Effector memory CD8-positive, alpha-beta T cell (primary cell): ENCODE results near the gene SLC30A2.
A peak's percentile ranks its signal among the peaks of the same experiment; 100 is the strongest.
"Not testable (repeated sequence)": the region's sequence is repeated elsewhere in the genome, so short reads cannot be mapped to it uniquely, and the experiment has no call there.

Experiments used
- ATAC-seq: fragments of 150-1000 bp; cut with Tn5 transposase; replicated peaks from 2 replicates; pipeline ENCODE4 v1.10.0; 2021; ENCODE audit warnings: mild to moderate bottlenecking, moderate library complexity
- DNase-seq, 3 experiments: peaks; one replicate each; pipeline ENCODE4 v3.0.0; 2021
- H3K27ac Mint-ChIP-seq, 2 donors: one replicate each; pipeline ENCODE4 v1.8.0; 2022; ENCODE audit warnings: mild to moderate bottlenecking in 2 of 2, mixed read lengths in 2 of 2, moderate library complexity in 2 of 2
- H3K27me3 Mint-ChIP-seq, 2 donors: one replicate each; pipeline ENCODE4 v1.8.0; 2022; ENCODE audit warnings: mixed read lengths in 2 of 2
- H3K36me3 Mint-ChIP-seq: one replicate; pipeline ENCODE4 v1.8.0; 2022; ENCODE audit warnings: mild to moderate bottlenecking, moderate library complexity, mixed read lengths; ENCODE audit not compliant: insufficient read depth
- H3K4me1 Mint-ChIP-seq, 2 donors: one replicate each; pipeline ENCODE4 v1.8.0; 2022; ENCODE audit warnings: low read depth in 2 of 2, mixed read lengths in 2 of 2
- H3K4me3 Mint-ChIP-seq, 2 donors: one replicate each; pipeline ENCODE4 v1.8.0; 2022; ENCODE audit warnings: mild to moderate bottlenecking in 2 of 2, mixed read lengths in 2 of 2, moderate library complexity in 2 of 2
- H3K9me3 Mint-ChIP-seq, 2 donors: one replicate each; pipeline ENCODE4 v1.8.0; 2022; ENCODE audit warnings: mixed read lengths in 2 of 2
- total RNA-seq, 9 experiments: gene quantifications; one replicate each; lab custom pipeline; 2026; lab: John Stamatoyannopoulos, UW

Gene SLC30A2
- total RNA-seq, result 0 reads per million in 9 experiments

- Mint-ChIP-seq H3K27ac (no peak within 1 kb of the TSS), H3K4me1 (peaks cover 2 to 3% of the 10 kb centered on the region in 2 donors), H3K4me3 (peak within 1 kb of the TSS; percentile 6 to 19), H3K27me3 (peaks cover 44 to 95% of the 10 kb centered on the region in 2 donors), H3K36me3 (no peaks in the 10 kb centered on the region), H3K9me3 (no peaks in the 10 kb centered on the region)
- ATAC-seq (no peak), DNase-seq (no peak)
Observed at GRCh38 chr1:26045722-26046245, at the start of gene SLC30A2. TSS of gene SLC30A2 (minus strand) at chr1:26046118. CDS start at chr1:26045896, 222 bp downstream.

GRCh38 chr1:26094677-26095383 is 48.9 kb upstream of the SLC30A2 start:
- peaks cover 26 to 49% of the 10 kb centered on the region in 2 donors for H3K27me3 Mint-ChIP-seq
- H3K36me3 Mint-ChIP-seq, result no peaks in the 10 kb centered on the region
- no peak overlapping the region for H3K27ac Mint-ChIP-seq
- no peak overlapping the region for H3K4me3 Mint-ChIP-seq
- peaks cover 0 to 2% of the 10 kb centered on the region in 2 donors for H3K4me1 Mint-ChIP-seq
- ATAC-seq (no peak), DNase-seq (no peak)
- no peaks in the 10 kb centered on the region for H3K9me3 Mint-ChIP-seq

GRCh38 chr1:26094076-26094669 is 48.3 kb upstream of the SLC30A2 start:
- H3K4me1 Mint-ChIP-seq, result peaks cover 0 to 2% of the 10 kb centered on the region in 2 donors
- H3K27me3 Mint-ChIP-seq, result peaks cover 26 to 49% of the 10 kb centered on the region in 2 donors
- H3K4me3 Mint-ChIP-seq, result no peak overlapping the region
- H3K36me3 Mint-ChIP-seq, result no peaks in the 10 kb centered on the region
- ATAC-seq, result no peak
- H3K27ac Mint-ChIP-seq, result no peak overlapping the region
- no peak for DNase-seq
- no peaks in the 10 kb centered on the region for H3K9me3 Mint-ChIP-seq

GRCh38 chr1:26093569-26093968 is 47.7 kb upstream of the SLC30A2 start:
- not testable (repeated sequence) for H3K4me3 Mint-ChIP-seq, ATAC-seq, H3K9me3 Mint-ChIP-seq, H3K36me3 Mint-ChIP-seq, DNase-seq, H3K27ac Mint-ChIP-seq, H3K4me1 Mint-ChIP-seq
- H3K27me3 Mint-ChIP-seq, result peaks cover 26 to 49% of the 10 kb centered on the region in 2 donors

GRCh38 chr1:26092422-26092821 is 46.5 kb upstream of the SLC30A2 start:
- no peak for DNase-seq
- no peak overlapping the region for H3K4me3 Mint-ChIP-seq
- no peaks in the 10 kb centered on the region for H3K9me3 Mint-ChIP-seq
- H3K4me1 Mint-ChIP-seq, result peaks cover 0 to 2% of the 10 kb centered on the region in 2 donors
- H3K36me3 Mint-ChIP-seq, result no peaks in the 10 kb centered on the region
- no peak for ATAC-seq
- peaks cover 26 to 49% of the 10 kb centered on the region in 2 donors for H3K27me3 Mint-ChIP-seq
- no peak overlapping the region for H3K27ac Mint-ChIP-seq

GRCh38 chr1:26090893-26091292 is 45.0 kb upstream of the SLC30A2 start:
- Mint-ChIP-seq H3K4me3 (no peak overlapping the region), H3K4me1 (peaks cover 0 to 2% of the 10 kb centered on the region in 2 donors), H3K36me3 (no peaks in the 10 kb centered on the region), H3K27me3 (peaks cover 34 to 59% of the 10 kb centered on the region in 2 donors), H3K9me3 (no peaks in the 10 kb centered on the region), H3K27ac (no peak overlapping the region)
- DNase-seq (no peak), ATAC-seq (no peak)

GRCh38 chr1:26089125-26089524 is 43.2 kb upstream of the SLC30A2 start:
- Mint-ChIP-seq H3K36me3 (no peaks in the 10 kb centered on the region), H3K9me3 (no peaks in the 10 kb centered on the region), H3K27ac (no peak overlapping the region), H3K27me3 (peaks cover 50 to 70% of the 10 kb centered on the region in 2 donors), H3K4me1 (peaks cover 0 to under 1% of the 10 kb centered on the region in 2 donors), H3K4me3 (no peak overlapping the region)
- DNase-seq, result no peak
- no peak for ATAC-seq

GRCh38 chr1:26084844-26085243 is 38.9 kb upstream of the SLC30A2 start:
- H3K27me3 Mint-ChIP-seq, result peaks cover 34 to 47% of the 10 kb centered on the region in 2 donors
- ATAC-seq, result no peak
- no peaks in the 10 kb centered on the region for H3K4me1 Mint-ChIP-seq
- H3K4me3 Mint-ChIP-seq, result no peak overlapping the region
- H3K9me3 Mint-ChIP-seq, result no peaks in the 10 kb centered on the region
- DNase-seq, result no peak
- H3K27ac Mint-ChIP-seq, result no peak overlapping the region
- no peaks in the 10 kb centered on the region for H3K36me3 Mint-ChIP-seq

- no peak overlapping the region for H3K4me3 Mint-ChIP-seq
- no peaks in the 10 kb centered on the region for H3K4me1 Mint-ChIP-seq
- H3K36me3 Mint-ChIP-seq, result no peaks in the 10 kb centered on the region
- ATAC-seq (no peak), DNase-seq (no peak)
- no peaks in the 10 kb centered on the region for H3K9me3 Mint-ChIP-seq
- H3K27ac Mint-ChIP-seq, result no peak overlapping the region
- peaks cover 38 to 48% of the 10 kb centered on the region in 2 donors for H3K27me3 Mint-ChIP-seq
Observed at GRCh38 chr1:26084091-26084561, 38.2 kb upstream of the SLC30A2 start.

GRCh38 chr1:26083208-26083607 is 37.3 kb upstream of the SLC30A2 start:
- DNase-seq (no peak), ATAC-seq (no peak)
- Mint-ChIP-seq H3K4me3 (no peak overlapping the region), H3K9me3 (no peaks in the 10 kb centered on the region), H3K4me1 (no peaks in the 10 kb centered on the region), H3K36me3 (no peaks in the 10 kb centered on the region), H3K27me3 (peaks cover 45 to 57% of the 10 kb centered on the region in 2 donors), H3K27ac (no peak overlapping the region)

- no peak for DNase-seq
- ATAC-seq, result no peak
- Mint-ChIP-seq H3K27ac (no peak overlapping the region), H3K4me1 (no peaks in the 10 kb centered on the region), H3K36me3 (no peaks in the 10 kb centered on the region), H3K27me3 (peaks cover 53 to 69% of the 10 kb centered on the region in 2 donors), H3K4me3 (no peak overlapping the region), H3K9me3 (no peaks in the 10 kb centered on the region)
Observed at GRCh38 chr1:26082020-26082350, 36.1 kb upstream of the SLC30A2 start.

GRCh38 chr1:26081267-26082019 is 35.5 kb upstream of the SLC30A2 start:
- Mint-ChIP-seq H3K27ac (no peak overlapping the region), H3K36me3 (no peaks in the 10 kb centered on the region), H3K9me3 (no peaks in the 10 kb centered on the region), H3K27me3 (peaks cover 53 to 70% of the 10 kb centered on the region in 2 donors), H3K4me3 (no peak overlapping the region), H3K4me1 (no peaks in the 10 kb centered on the region)
- no peak for ATAC-seq
- DNase-seq, result no peak

GRCh38 chr1:26079960-26080814 is 34.3 kb upstream of the SLC30A2 start:
- H3K27ac Mint-ChIP-seq, result no peak overlapping the region
- no peak for ATAC-seq
- no peaks in the 10 kb centered on the region for H3K36me3 Mint-ChIP-seq
- no peaks in the 10 kb centered on the region for H3K4me1 Mint-ChIP-seq
- no peak overlapping the region for H3K4me3 Mint-ChIP-seq
- no peak for DNase-seq
- no peaks in the 10 kb centered on the region for H3K9me3 Mint-ChIP-seq
- peaks cover 51 to 70% of the 10 kb centered on the region in 2 donors for H3K27me3 Mint-ChIP-seq
